ENCODE results near the gene UGT1A9.

UGT1A9 gene

DNA sequence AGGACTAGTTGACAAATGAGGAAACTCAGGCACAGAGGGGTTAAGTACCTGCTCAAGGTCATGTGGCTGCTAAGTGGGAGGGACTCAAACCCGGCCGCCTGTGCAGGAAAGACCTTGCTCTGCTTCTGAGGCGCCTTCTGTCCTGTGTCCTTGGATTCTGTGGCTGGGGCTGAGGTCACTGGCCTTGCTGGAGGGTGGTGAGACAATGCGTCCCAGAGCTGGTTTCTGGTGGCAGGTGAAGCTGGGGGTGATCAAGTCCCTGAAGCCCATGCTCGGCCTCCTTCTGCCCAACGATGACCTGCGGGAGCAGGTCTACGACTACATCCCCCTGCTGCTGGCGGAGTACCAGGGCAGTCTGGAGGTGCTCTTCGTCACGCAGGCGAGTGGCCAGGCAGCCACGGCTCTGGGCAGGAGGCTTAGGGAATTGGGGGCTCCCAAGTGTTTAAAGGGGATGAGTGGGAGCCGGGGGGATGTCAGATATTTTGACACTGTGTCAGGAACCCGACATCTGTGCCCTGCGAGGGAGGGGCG is 122.5 kb downstream of the UGT1A9 start:
- DNase-seq (ENCODE audit: low read depth in 2 of 3, low spot score in 2 of 3): no peak

DNA sequence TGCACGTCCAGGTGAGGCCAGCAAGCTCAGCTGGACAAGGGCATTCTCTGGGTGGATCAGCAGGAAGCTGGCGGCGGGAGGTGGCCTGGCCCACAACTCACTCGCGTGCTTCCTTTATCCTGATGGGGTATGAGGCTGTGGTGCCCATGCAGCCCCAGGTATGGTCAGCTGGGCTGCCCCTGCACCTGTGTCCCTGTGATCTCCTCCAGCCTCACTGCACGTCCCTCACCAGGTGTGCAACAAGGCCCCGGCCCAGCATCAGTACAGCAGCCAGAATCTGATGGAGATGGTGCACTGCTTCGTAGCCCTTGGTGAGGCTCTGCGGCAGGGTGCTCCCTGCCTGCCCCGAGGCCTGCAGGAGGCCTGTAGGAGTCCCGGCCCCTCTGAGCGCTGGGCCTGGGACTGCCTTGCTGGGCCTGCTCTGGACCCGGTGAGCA is 124.1 kb downstream of the UGT1A9 start:
- no peak for DNase-seq (ENCODE audit: low read depth in 2 of 3, low spot score in 2 of 3)

DNA sequence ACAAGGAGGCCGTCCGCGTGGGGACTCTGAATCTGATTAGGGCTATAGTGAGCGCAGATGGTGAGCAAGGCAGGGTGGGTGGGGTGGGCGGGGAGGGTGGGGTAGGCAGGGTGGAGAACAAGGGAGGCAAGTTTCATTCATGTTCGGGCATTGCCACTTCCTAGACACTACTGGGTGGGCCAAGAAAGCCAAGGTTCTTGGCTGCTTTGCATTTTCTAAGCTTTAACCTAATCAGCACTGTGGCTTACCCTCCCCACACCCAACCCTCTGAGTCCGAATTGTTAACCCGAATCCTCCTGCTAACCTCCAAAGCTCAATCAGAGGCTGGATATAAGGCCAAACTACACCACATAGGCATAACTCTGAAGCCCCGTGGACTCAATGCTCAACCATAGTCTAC is 124.6 kb downstream of the UGT1A9 start:
- DNase-seq (ENCODE audit: low read depth in 2 of 3, low spot score in 2 of 3): no peak

DNA sequence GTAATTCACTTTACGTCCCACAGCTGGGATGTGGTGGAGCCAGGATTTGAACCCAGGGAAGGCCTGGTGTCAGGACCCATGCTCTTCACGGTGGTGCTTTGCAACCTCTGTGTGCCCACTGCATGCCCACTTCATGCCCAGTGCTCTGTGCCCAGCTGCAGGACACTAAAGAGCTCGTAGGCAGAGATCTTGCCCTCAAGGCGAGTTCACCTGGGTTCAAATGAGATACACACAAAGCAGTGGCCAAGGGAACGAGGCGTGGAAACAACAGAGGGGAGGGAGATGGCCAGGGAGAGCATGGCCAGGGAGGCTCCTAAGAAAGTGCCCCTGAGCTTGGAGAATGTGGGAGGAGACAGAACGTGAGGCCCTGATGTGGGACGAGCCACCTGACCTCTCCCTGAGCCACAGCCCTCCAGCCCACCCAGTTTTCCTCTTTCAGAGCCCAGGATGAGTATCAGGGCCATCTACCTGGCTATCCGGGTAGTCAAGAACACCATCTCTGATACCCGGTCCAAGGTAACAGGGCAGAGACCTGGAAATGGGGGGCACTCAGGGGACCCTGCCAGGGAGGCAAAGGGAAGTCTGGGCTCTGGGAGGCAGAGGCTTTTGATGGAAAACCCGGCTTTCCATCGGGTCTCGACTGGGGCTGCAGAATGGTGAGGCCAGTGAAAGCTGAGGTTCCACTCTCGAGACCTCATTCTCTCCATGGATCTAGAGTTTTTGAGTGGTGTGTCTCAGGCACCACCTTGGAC is 126.8 kb downstream of the UGT1A9 start:
- DNase-seq (ENCODE audit: low read depth in 2 of 3, low spot score in 2 of 3): no peak

DNA sequence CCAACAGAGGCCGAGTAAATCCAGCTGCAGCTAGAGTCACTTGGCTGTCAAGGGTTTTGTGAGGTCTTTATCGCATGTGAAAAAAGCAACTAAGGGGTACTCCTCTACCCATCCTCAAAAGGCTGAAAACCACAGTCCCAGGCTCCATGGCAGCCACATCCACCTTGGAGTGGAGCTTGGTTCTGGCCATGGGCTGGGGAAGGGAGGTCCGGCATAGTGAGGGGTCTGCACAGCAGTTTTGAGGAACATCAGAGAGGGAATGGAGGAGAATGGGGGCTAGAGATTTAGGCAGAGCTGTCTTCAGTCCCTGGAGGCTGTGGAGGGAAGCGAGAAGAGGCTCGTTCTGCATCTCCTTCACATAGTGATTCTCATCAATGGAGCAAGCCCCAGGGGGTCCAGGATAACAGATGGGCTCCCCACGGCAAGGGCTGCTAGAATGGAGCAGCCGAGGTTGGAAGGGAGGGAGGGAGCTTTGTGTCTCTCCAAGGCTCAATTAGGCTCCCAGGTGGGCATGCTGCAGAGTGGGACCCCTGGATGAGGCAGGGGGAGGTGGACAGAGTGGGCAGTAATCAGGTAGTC is 127.5 kb downstream of the UGT1A9 start:
- DNase-seq (ENCODE audit: low read depth in 2 of 3, low spot score in 2 of 3): no peak

DNA sequence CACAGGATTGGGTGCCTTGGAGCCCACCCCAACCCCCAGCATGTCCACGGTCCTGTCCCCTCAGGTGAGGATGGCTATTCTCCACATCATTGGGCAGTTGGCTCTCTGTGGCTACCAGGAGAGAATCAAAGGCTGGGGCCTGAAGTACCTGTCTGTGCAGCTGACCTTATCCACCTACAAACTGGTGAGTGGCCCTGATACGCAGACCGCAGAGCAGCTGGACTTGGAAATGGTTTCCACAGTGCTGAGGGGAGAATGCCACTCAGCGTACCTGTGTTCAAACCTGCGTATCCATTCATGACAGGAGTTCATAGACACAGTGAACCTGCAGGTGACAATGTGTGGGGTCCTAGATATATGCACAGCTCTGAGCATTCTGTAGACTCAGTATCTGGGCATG is 128.0 kb downstream of the UGT1A9 start:
- no peak for DNase-seq (ENCODE audit: low read depth in 2 of 3, low spot score in 2 of 3)

DNA sequence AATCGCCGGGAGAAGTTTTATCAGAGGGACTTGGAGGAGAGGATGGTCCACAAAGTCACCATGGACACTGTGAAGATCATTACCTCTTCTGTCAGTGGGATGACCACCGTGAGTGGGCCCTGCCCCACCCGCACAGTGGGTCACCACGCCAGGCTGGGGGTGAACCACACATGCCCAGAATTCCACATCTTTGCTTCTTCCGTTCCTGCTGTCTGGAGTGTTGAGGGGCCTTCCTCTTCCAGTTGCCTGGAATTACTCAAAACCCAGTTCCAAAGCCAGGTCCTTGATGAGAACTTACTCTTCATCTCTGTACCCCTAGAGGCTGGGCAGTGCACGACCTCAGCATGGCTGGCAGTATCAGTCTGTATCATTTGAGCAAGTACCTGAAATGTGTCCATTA is 128.5 kb downstream of the UGT1A9 start:
- no peak for DNase-seq (ENCODE audit: low read depth in 2 of 3, low spot score in 2 of 3)

DNA sequence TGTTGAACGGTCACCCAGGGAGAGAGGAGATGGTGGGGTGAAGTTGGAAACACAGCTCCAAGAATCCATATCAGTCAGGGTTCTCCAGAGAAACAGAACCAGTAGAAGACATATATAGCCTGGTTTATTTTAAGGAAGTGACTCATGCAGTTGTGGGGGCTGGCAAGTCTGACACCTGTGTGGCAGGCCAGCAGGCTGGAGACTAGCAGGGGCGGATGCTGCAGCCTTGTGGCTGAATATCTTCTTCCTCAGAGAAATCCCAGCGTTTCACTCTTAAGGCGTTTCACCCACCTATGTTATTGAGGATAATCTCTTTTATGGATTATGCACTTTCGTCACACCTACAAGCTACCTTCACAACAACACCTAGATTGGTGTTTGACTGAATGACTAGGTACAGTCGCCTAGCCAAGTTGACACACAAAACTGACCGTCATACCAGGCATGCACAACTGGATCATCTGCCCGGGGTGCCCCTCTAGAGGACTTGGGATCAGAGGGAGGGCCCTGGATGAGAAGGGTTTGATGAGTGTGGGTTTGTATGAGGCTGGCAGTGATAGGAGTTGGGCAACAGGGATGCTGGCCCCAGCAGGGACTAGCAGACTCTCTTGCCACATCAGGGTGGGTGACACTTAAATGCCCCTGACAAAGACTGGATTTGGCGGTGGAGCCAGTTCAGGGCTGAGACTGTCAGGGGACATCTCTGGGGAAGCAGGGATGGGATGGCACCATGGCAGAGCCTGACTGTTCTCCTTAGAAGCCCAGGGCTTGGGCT is 129.8 kb downstream of the UGT1A9 start:
- no peak for DNase-seq (ENCODE audit: low read depth in 2 of 3, low spot score in 2 of 3)

DNA sequence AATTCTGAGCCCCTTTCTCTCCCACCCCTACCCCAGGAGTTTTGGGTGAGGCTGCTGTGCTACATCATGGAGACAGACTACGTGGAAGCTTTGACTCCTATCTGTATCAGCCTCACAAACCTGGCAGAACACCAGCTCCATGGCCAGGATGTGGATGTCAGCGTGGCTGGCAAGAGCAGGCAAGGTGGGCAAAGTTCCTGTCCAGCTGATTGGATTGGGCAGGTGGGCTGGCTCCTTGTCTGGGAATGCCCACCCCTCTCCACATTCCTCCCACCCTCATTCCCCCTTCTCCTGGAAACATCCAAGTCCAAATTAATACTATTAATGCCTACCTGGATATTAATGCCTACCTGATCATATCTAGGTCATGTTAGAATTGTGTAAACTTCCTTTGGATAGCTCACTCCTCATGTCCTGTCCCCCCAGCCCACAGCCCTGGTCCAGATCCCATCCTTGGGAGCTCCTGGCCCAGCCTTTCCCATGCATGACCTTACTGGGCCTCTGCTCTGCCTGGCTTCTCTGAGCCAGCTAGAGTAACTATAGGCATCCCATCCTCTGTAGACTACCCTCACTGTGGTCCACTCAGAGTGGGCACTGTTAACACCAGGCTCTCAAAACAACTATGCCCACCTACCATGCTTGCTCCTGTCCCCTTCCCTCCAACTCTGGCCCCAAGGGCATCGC is 130.6 kb downstream of the UGT1A9 start:
- no peak for DNase-seq (ENCODE audit: low read depth in 2 of 3, low spot score in 2 of 3)

DNA sequence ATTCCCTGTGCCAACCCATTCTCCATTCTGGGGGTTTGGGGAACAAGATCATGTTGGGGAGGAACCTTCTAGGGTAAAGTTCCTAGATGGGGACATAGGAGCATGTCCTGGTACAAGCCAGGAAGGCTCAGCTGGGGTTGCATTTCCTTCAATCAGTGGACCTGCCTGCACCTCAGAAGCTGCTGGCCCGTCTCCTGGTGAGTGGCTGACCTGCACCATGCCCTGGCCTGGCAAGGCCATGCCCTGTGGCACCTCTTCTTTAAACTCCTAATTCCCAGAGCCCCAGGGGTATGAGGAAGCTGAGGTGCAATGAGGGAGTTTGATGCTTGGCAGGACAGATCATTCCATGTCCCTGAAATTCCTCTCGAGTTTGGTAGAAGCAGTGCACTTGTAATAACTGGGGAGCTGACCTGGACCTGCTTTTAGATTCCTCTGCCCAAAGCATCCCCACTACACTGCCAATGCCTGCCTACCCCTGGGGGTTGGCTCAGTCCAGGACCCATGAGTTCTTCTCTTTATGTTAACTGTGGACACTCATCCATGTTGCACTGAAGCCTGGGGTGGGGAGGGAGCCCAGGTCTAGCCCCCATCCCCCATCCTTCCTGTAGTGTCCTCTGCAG is 131.7 kb downstream of the UGT1A9 start:
- DNase-seq (ENCODE audit: low read depth in 2 of 3, low spot score in 2 of 3): no peak

DNA sequence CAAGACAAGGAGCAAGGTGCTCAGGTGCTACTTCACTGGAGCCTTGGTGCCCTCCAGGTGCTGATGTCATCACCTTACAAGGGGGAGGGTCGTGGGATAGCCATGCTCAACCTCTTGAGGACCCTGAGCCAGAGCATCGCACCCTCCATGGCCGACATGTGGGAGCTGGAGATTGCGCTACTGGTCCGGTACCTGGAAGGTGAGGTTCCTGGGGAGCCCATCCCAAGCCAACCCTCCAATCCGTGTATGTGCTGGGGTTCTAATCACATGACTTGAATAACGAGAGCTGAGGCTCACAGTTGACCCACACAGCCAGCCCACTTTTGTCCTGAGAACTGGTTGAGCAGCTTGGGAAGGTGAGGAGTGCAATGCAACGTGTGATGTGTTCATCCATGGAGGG is 132.3 kb downstream of the UGT1A9 start:
- no peak for DNase-seq (ENCODE audit: low read depth in 2 of 3, low spot score in 2 of 3)

DNA sequence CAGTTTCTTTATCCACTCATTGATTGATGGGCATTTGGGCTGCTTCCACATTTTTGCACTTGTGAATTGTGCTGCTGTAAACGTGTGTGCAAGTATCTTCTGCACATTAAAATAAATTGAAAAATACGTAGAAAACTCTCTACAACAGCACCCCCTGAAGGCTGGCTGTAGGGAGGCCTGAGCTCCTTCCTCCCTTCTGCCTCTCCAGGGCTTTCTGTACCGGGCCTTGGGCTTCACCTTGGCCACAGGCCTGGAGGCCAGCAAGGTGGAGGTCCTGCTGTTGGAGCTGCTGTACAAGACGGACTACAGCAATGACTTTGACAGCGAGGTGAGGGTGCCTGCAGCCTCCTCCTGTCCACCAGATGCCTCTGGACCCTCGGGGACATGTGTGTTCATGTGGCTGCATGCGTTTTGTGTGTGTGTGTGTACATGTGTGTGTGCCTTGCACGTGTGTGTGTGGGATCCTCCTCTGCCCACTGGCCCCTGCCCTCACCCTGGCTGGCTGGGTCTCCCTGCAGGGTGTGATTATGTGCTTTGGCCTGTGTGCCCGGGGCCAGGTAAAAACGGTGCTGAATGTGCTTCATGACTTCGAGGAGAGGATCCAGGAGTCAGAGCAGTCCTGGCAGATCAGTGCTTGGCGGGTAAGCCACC is 135.6 kb downstream of the UGT1A9 start:
- no peak for DNase-seq (ENCODE audit: low read depth in 2 of 3, low spot score in 2 of 3)

DNA sequence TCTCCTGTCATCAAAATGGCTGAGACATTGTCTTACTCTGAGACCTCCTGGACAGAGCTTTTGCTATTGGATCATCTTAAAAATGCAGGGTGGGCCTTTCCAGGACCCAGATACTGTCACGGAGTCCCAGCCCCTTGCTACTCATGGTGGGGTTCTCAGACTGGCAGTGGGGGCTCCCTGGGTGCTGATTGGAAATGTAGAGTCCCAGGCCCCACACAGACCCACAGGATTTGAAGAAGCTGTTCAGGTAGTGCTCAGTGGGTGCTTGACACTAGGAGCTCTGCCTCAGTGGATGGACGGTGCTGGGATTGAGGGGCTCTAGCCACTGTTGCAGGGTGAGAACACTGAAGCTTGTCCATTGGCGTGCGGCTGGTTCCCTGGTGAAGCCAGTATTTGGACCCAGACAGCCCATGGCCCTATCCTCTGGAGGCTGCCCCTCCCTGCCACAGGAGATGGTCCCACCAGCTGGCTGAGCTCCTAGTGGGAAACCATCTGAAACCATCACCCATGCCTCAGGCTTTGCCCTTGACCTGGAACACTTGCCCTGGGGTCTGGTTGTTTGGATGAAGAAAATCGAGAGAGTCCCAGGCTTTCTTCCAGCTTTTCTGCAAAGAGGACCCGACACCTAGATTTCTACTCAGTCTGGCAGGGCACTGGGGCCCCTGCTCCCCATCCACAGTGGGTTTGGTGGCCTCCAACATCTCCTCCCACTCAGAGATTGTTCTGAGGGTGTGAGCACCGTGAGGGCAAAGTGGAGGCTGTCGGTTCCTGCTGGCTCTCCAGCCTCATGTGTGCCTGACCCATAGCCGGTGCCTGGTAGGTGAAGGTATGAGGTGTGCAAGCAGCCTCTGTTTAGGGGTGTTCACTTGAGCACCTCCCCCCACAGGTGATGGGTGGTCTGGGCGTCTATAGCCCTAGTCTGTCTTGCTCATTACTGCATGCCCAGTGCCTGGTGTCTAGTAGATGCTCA is 136.6 kb downstream of the UGT1A9 start:
- no peak for DNase-seq (ENCODE audit: low read depth in 2 of 3, low spot score in 2 of 3)

DNA sequence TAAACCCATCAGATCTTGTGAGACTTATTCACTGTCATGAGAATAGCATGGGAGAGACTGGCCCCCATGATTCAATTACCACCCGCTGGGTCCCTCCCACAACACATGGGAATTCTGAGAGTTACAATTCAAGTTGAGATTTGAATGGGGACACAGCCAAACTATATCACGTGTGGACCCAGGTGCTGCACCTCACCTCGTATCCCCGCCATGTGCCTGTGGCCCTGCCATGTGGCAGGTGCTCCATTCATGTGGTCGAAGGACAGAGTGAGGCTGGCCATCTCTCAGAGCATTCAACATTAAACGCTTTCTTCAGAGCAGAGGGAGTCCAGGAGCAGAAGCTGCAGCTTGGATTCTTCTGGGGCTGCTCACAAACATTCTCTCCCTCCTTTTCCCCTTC is 138.7 kb downstream of the UGT1A9 start:
- DNase-seq (ENCODE audit: low read depth in 2 of 3, low spot score in 2 of 3): no peak

DNA sequence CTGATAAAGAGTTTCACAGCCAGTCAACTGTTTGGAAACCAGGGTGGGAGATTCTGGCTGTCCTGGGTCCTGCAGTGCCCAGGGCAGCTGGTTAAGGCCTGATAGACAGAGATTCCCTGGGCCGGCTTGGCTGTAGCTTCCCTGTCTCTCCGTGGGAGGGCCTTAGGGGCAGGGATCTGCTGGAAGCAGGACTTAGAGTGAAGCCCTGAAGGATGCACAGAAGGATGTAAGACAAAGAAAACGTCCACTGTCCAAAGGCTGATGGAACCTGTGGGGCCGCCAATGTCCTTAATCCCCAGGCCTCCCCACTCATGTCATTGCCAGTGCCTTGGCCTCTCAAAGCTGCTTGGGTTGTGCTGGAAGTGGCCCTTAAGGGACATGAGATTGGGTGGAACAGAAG is 139.4 kb downstream of the UGT1A9 start:
- DNase-seq (ENCODE audit: low read depth in 2 of 3, low spot score in 2 of 3): no peak

DNA sequence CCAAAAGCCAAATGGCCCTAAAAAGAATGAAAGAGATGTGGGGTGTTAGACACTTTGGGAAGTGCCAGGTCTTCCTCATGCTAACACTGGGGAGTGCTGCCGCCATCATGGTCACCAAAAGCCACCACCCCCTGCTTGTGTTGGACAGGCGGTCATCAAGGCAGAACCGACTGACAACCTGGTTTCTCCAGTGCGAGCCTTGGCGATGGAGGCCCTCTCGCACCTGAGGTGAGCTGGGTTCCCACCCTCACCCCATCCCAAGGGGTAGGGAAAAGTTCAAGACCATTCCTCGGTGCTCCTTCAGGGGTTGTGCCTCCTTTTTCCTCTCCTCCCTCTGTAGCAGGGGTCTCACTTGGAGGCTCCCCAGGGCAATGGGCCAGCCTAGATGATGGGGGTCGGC is 140.0 kb downstream of the UGT1A9 start:
- no peak for DNase-seq (ENCODE audit: low read depth in 2 of 3, low spot score in 2 of 3)

DNA sequence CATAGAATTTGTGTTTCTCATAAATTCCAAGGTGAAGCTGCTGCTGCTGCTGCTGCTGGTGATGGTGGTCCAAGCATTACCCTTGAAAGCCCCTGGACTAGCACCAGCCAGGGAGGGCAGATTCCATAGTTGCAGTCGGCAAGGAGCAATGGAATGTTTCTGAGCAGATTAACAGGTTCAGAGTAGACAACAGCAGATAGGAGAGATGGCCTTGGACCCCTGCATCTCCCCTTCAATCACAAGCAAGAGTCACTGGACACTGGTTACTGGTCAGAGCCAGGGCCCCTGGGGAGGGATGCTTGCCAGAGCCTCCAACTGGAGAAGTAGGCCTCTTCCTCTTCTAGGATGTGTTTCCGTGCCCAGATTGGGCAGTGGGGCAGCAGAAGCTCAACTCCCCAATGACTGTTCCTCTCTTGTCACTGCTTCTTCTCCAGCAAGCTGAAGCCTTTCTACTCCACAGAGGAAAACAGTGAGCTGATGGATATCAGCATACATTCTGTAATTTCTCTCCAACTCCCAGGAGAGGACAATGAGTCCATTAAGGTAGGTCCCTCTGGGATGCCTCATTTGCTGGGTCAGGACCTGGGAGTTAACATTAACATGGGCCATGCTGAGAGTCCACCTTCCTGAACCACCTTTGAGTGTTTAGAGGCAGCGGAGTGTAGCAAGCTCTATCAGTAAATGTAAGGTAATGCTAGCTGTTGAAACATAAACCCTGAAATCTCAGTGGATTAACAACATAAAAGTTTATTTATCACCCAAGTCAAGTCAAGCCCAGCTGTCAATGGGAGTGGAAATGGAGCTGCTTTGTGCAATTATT is 141.7 kb downstream of the UGT1A9 start:
- DNase-seq (ENCODE audit: low read depth in 2 of 3, low spot score in 2 of 3): no peak

DNA sequence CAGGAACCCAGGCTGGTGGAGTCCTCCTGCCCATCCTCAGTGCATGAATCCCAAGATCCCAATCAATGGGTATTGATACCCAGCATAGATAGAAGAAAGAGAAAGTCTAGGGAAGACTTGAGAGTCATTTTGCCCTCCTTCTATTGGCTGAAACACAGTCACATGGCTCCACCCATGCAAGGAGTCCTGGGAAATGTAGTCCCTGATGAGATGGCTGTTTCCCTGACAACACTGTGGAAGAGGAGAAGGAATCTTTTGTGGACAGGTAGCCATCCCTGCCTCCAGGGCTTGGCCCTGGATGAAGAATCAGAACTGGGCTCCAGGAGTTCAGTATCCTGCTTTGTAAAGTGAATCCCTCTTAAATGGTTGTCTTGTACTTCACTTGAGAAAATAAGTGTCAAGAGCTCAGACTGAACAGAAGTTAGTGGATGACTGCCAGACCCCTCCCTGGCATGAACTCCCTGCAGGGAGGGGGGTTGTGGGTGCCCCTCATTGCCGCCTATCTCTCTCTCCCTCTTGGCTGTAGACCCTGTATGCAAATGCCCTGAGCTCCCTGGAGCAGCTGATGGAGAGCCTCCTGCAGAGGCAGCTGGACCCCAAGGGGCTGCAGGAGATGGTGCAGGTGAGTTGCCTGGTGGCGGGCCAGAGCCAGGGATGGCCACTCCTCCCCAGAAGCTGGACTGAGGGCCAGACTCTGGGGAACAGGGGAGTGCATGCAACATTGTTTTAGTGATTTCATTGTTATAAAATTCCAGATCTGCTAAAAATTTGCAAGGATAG is 142.5 kb downstream of the UGT1A9 start:
- DNase-seq (ENCODE audit: low read depth in 2 of 3, low spot score in 2 of 3): no peak

Measured in activated CD8-positive, alpha-beta memory T cell treated with anti-CD3 and anti-CD28 coated beads for 48 hours (primary cell).